Keratinocyte (primary cell): ENCODE measurements around the gene CYSTM1. TPM values are rescaled to one million over a fixed set of nuclear protein-coding genes. Genes with fewer than 3 reads are reported as not detected.
A peak's percentile ranks its signal among the peaks of the same experiment; 100 is the strongest.

Experiments used
- DNase-seq: peaks from one replicate; pipeline ENCODE4 v3.0.0-alpha.2; 2011; ENCODE audit warnings: low read depth, missing footprints, low spot score
- FAIRE-seq: peaks from 2 replicates; lab custom pipeline; 2011; peaks lifted over from hg19 to GRCh38; lab: Jason Lieb, UNC
- H2AFZ ChIP-seq: 2 replicates; pipeline ENCODE4 v1.6.0; 2012; ENCODE audit warnings: low read length, control low read depth, inconsistent platforms; ENCODE audit not compliant: control insufficient read depth
- H3K27ac ChIP-seq: 2 replicates; pipeline ENCODE4 v1.5.1; 2011; ENCODE audit warnings: low read length; ENCODE audit not compliant: control insufficient read depth, insufficient read depth
- H3K27me3 ChIP-seq: 3 replicates; pipeline ENCODE4 v1.6.0; 2011; ENCODE audit warnings: low read length; ENCODE audit not compliant: control insufficient read depth, insufficient read depth; ENCODE audit errors: extremely low read depth
- H3K36me3 ChIP-seq, 2 experiments: 2 replicates in 1 of 2; 3 replicates in 1 of 2; pipeline ENCODE4 v1.5.1; 2011; ENCODE audit warnings: low read length in 2 of 2, mild to moderate bottlenecking in 1 of 2; ENCODE audit not compliant: control insufficient read depth in 2 of 2, insufficient read depth in 2 of 2; ENCODE audit errors: extremely low read depth in 1 of 2
- H3K4me1 ChIP-seq: 3 replicates; pipeline ENCODE4 v1.5.1; 2011; ENCODE audit warnings: low read length; ENCODE audit not compliant: control insufficient read depth, insufficient read depth; ENCODE audit errors: extremely low read depth
- H3K4me2 ChIP-seq: 3 replicates; pipeline ENCODE4 v1.6.0; 2011; ENCODE audit warnings: low read depth, low read length; ENCODE audit not compliant: control insufficient read depth, insufficient read depth; ENCODE audit errors: extremely low read depth
- H3K4me3 ChIP-seq, 3 experiments: fragments of 200-600 bp in 1 of 3; sonication (generic) in 1 of 3; 2 replicates in 2 of 3; 3 replicates in 1 of 3; pipeline ENCODE4 v1.5.1; 2011 to 2016; ENCODE audit warnings: low read length in 3 of 3, mild to moderate bottlenecking in 3 of 3, control low read depth in 2 of 3, inconsistent platforms in 1 of 3, low read depth in 1 of 3, mixed read lengths in 1 of 3, mixed run types in 1 of 3, moderate library complexity in 1 of 3; ENCODE audit not compliant: control insufficient read depth in 2 of 3, insufficient read depth in 2 of 3; ENCODE audit errors: extremely low read depth in 1 of 3
- H3K79me2 ChIP-seq: 2 replicates; pipeline ENCODE4 v1.6.0; 2012; ENCODE audit warnings: low read length; ENCODE audit not compliant: control insufficient read depth, insufficient read depth
- H3K9ac ChIP-seq: 3 replicates; pipeline ENCODE4 v1.6.0; 2011; ENCODE audit warnings: low read length; ENCODE audit not compliant: control insufficient read depth, insufficient read depth; ENCODE audit errors: extremely low read depth
- H3K9me1 ChIP-seq: 3 replicates; pipeline ENCODE4 v1.6.0; 2011; ENCODE audit warnings: low read length; ENCODE audit not compliant: control insufficient read depth, insufficient read depth; ENCODE audit errors: extremely low read depth
- H3K9me3 ChIP-seq: 2 replicates; pipeline ENCODE4 v1.5.1; 2012; ENCODE audit warnings: low read depth, low read length; ENCODE audit not compliant: control insufficient read depth
- H4K20me1 ChIP-seq: 3 replicates; pipeline ENCODE4 v1.6.0; 2011; ENCODE audit warnings: low read length; ENCODE audit not compliant: control insufficient read depth, insufficient read depth; ENCODE audit errors: extremely low read depth
- EZH2 ChIP-seq: IDR thresholded peaks from one replicate; pipeline ENCODE4 v1.6.1; 2012; ENCODE audit warnings: inconsistent platforms, mild to moderate bottlenecking, low read length, moderate library complexity
- dilution Hi-C: fragments of 300-500 bp; cut with MboI; formaldehyde crosslinking; loops from one replicate; pipeline ENCODE4 v1.7.0; 2020; ENCODE audit warnings: low sequenced_read_pairs; ENCODE audit not compliant: extremely low pct_ligation_motif_present
- polyA plus RNA-seq, 5 experiments: library from polyadenylated mRNA; depleted of rRNA in 3 of 5; stranded (reverse) in 3 of 5; stranded (forward) in 1 of 5; unstranded in 1 of 5; fragments of >200 nt; gene quantifications; 1 replicate in 1 of 5; 2 replicates in 3 of 5; 3 replicates in 1 of 5; pipeline versions ENCODE4 v1.2.1 to v1.2.3, GENCODE V29; 2011 to 2012; ENCODE audit warnings: missing spikeins in 2 of 5, low read depth in 1 of 5, low replicate concordance in 1 of 5
- TF ChIP-seq, protein P1 (sequence below), 3 experiments: IDR thresholded peaks in 1 of 3; conservative IDR thresholded peaks in 1 of 3; optimal IDR thresholded peaks in 1 of 3; 2 replicates in 2 of 3; 3 replicates in 1 of 3; pipeline versions ENCODE3 to v1.5.1; 2011; ENCODE audit warnings: low read length in 3 of 3, mild to moderate bottlenecking in 3 of 3, moderate library complexity in 2 of 3, control low read depth in 1 of 3, inconsistent platforms in 1 of 3; ENCODE audit not compliant: insufficient read depth in 2 of 3; ENCODE audit errors: extremely low read depth in 1 of 3

CYSTM1 gene
- polyA plus RNA-seq, 1 donor (not counting 4 experiments of a cell fraction or from before 2014, with no cell fraction given), result 34.3 TPM

DNA sequence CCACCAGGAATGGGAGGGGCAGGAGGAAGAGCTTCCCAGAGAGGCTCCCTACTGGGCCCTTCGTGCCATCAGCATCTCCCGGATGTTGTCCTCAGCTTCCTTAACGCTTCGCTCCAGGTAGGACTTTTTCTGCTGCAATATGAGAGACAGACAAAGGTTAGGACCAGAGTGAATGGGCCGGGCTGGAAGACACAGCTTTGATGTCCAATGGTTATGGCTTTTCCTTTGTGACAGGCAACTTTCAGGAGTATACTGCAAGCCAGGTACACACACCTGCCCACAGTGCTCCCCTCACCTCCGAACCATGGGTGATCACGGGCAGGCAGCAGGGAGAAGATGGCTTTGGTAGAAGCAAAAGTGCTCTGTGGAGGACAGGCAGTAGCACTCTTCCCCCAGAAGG is 70.9 kb downstream of the CYSTM1 start:
- Histone ChIP-seq H3K79me2 (peaks cover 20% of the 10 kb centered on the region), H3K9me3 (no peaks in the 10 kb centered on the region), H3K4me2 (no peak overlapping the region), H3K9me1 (peaks cover 4% of the 10 kb centered on the region), H3K4me3 (no peak overlapping the region), H3K36me3 (peaks cover 11 to 38% of the 10 kb centered on the region in 2 experiments), H3K4me1 (peaks cover 31% of the 10 kb centered on the region), H2AFZ (no peak overlapping the region), H3K27ac (peak overlapping the region; percentile 42), H3K9ac (peak overlapping the region; percentile 20), H3K27me3 (no peaks in the 10 kb centered on the region), H4K20me1 (peaks cover 3% of the 10 kb centered on the region)
- no peak for DNase-seq
- FAIRE-seq, result no peak
- dilution Hi-C loops, result no loop called here
- no peak for TF ChIP-seq EZH2
- TF ChIP-seq, protein P1, sequence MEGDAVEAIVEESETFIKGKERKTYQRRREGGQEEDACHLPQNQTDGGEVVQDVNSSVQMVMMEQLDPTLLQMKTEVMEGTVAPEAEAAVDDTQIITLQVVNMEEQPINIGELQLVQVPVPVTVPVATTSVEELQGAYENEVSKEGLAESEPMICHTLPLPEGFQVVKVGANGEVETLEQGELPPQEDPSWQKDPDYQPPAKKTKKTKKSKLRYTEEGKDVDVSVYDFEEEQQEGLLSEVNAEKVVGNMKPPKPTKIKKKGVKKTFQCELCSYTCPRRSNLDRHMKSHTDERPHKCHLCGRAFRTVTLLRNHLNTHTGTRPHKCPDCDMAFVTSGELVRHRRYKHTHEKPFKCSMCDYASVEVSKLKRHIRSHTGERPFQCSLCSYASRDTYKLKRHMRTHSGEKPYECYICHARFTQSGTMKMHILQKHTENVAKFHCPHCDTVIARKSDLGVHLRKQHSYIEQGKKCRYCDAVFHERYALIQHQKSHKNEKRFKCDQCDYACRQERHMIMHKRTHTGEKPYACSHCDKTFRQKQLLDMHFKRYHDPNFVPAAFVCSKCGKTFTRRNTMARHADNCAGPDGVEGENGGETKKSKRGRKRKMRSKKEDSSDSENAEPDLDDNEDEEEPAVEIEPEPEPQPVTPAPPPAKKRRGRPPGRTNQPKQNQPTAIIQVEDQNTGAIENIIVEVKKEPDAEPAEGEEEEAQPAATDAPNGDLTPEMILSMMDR (optimal IDR thresholded peaks at IDR 0.05 in 1 of 3, IDR thresholded peaks at IDR 0.05 in 1 of 3, conservative IDR thresholded peaks at IDR 0.05 in 1 of 3; ENCODE audit: extremely low read depth in 1 of 3, insufficient read depth in 2 of 3, low read length in 3 of 3), result no peak

DNA sequence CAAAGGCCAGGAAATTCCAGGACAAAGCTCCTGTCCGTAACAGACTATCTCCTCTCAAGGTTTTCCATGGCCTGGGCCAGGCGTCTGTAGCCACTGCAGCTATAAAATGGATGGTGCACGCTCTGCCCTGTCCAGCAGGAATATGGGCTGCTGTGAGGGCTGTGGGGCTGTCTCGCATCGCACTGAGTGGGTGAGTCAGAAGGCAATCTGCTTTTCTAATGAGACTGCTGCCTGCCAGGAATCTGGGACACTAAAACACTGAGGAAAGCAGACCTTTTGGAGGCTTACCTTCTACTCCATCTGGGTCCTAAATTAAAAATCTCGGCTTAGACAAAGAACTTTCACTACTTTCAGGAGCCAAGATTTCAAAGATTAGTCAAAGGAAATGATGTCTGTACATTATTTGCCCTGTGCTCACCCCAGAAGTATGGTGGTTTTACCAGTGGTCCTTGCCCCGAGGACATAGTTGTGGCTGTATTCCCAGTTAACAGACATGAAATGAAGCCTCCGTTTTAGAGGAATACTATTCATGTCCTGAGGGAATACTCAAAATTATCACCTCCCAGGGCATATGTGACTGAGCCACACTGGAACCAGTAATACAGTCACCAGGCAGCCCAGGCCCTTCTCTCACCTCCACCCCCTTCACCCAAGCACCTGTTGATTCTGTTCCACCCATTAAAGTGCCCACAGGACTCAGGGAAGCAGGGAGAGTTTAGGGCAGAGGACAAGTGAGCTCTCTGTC is 71.6 kb downstream of the CYSTM1 start:
- TF ChIP-seq, protein P1 (optimal IDR thresholded peaks at IDR 0.05 in 1 of 3, IDR thresholded peaks at IDR 0.05 in 1 of 3, conservative IDR thresholded peaks at IDR 0.05 in 1 of 3; ENCODE audit: extremely low read depth in 1 of 3, insufficient read depth in 2 of 3, low read length in 3 of 3), result no peak
- no peak for TF ChIP-seq EZH2
- Histone ChIP-seq H3K27me3 (no peaks in the 10 kb centered on the region), H3K36me3 (peaks cover 11 to 38% of the 10 kb centered on the region in 2 experiments), H3K79me2 (peaks cover 20% of the 10 kb centered on the region), H3K9me3 (no peaks in the 10 kb centered on the region), H3K4me1 (peaks cover 30% of the 10 kb centered on the region), H3K27ac (peak overlapping the region; percentile 42), H3K4me2 (peak overlapping the region; percentile 29), H3K4me3 (no peak overlapping the region), H3K9ac (peak overlapping the region; percentile 33), H4K20me1 (peaks cover 1% of the 10 kb centered on the region), H3K9me1 (peaks cover 3% of the 10 kb centered on the region), H2AFZ (no peak overlapping the region)
- DNase-seq (no peak), FAIRE-seq (peak; percentile 13)
- dilution Hi-C loops, result no loop called here
